Epithelial cell of esophagus (primary cell): Measurements from ENCODE around the gene GFRA4.

Experiments
- DNase-seq: peaks from one replicate; pipeline ENCODE4 v3.0.0; 2010; ENCODE audit warnings: low read depth
- H3K4me3 ChIP-seq: 2 replicates; pipeline ENCODE4 v1.5.1; 2011; ENCODE audit warnings: mild to moderate bottlenecking, low read length, control low read depth
- CTCF ChIP-seq: IDR thresholded peaks from 2 replicates; pipeline ENCODE4 v1.5.1; 2011; ENCODE audit warnings: low read depth, mild to moderate bottlenecking, low read length, control low read depth, inconsistent platforms; ENCODE audit not compliant: insufficient read depth; ENCODE audit errors: missing control alignments

Gene GFRA4

DNA sequence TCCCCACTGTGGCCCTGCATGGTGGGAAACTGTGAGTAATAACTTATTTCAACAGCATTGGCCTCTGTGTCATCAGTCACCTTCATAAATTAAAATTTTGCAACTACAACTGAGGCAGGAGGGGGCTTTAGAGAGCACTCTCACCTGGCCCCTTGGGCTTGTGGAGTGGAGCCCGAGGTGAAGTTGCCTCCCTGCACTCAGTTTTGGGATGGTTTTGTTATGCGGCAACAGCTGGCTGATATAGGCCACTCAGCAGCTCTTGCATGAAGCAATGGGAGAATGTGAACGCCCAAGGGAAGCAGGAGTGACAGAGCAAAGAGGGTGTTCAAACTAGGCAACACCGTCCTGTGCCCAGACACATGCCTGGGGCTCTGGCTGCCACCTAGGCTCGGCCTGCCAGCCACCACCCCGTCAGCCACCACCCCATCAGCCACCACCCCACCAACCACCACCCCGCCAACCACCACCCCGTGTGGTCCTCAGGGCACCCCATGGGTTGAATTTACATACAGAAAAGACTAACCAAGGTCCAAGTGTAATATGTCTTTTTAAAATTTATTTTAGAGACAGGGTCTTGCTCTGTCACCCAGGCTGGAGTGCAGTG lies 4.3 kb upstream of the GFRA4 start:
- DNase-seq: no peak
- no peak overlapping the region for H3K4me3 ChIP-seq
- no peak for TF ChIP-seq CTCF

- DNase-seq: no peak
Observed at GRCh38 chr20:3663858-3664257, 659 bp upstream of the GFRA4 start.

DNA sequence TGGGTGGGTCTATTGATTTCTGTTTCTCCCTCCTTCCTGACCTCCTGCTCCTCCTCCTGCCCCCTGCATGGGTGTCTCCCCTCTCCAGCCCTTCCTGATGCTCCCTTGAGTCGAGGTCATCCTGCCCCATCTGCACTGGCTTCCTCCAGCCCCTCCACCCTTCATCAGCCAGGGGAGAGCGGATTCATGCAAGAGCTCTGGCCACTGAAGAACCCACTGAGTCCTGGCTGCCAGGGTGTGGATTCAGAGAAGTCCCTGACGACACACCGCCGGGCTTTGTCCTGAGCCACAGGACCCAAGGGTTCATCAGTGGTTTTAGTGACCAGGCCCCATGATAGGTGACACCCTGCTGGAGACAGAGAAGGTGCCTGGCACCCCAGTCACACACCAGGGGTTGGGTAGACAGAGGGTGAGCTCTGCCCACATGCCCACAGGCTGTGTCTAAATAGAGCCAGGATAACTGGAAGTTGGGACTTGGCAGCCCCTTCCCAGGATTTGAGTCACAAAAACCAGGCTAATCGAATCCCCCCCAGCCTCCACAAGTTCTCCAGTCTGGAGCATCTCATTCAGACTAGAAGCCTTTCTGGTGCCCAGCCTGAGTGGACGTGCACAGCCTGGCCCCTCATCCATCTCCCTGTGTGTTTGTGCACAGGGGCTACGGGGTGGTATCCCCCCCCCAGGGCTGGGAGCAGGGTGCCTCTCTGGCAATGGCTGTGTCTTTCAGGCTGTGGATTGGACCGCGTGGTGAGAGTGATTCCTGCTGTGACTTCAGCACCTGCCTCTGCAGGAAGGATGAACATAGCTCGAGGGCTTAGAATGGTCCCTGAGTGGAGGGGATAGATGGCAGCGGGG lies 1.2 kb downstream of the GFRA4 start:
- H3K4me3 ChIP-seq: no peak overlapping the region
- TF ChIP-seq CTCF: no peak
- no peak for DNase-seq

More at GRCh38 chr20:3663858-3664257, 659 bp upstream of the GFRA4 start:
- TF ChIP-seq CTCF: no peak
- no peak overlapping the region for H3K4me3 ChIP-seq

- no peak for TF ChIP-seq CTCF
- no peak for DNase-seq
- no peak overlapping the region for H3K4me3 ChIP-seq
Observed at GRCh38 chr20:3661060-3661813, 2.0 kb downstream of the GFRA4 start.

DNA sequence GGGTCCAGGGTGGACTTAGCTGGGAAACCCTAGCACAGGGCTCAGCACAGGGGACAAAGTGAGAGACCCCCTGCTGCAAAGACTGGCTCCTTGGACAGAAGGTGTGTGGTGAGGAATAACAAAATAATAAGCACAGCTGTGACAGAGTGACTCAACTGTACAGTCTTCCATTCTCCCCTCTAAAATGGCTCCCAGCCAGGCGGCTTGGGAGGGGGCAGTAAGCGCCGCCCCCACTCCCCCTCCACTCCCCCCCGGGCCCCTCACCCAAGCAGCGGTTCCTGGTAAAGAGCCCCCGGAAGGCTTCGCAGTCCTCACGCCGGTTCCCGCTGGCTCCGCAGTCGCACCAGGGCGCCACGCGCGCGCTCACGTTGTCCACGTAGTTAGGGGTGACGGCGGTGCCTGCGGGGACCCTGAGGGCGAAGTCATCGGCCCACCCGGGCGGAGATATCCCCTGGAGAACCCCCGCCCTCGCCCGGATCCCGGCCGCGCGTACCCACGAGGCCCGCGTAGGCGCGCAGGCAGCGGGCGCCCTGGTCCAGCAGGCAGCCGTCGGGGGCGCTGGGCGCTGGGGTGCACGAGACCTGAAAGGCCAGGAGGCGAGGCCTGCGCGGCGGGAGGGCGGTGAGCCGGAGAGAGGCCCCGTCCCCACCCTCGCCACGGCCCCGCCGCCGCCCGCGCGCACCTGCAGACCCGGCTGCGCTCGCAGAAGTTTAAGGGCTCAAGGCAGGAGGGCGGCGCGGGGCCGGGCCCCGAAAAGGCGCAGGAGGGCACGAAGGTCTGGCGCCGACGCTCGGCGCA lies 2.7 kb downstream of the GFRA4 start:
- no peak overlapping the region for H3K4me3 ChIP-seq
- TF ChIP-seq CTCF: no peak
- DNase-seq: no peak

- H3K4me3 ChIP-seq: no peak overlapping the region
- TF ChIP-seq CTCF: no peak
- no peak for DNase-seq
Observed at GRCh38 chr20:3659492-3660261, 3.5 kb downstream of the GFRA4 start.
